NT2/D1 (cell line): ENCODE data around the gene HASPIN.

ENCODE experiments used
- DNase-seq: peaks from one replicate; pipeline ENCODE4 v3.0.0-alpha.2; 2011; ENCODE audit warnings: low read depth, low spot score
- H3K27me3 ChIP-seq: 2 replicates; pipeline ENCODE4 v1.6.0; 2011; ENCODE audit warnings: mild to moderate bottlenecking; ENCODE audit not compliant: insufficient read length, insufficient read depth
- H3K36me3 ChIP-seq: 2 replicates; pipeline ENCODE4 v1.6.1; 2011; ENCODE audit warnings: mild to moderate bottlenecking, low read length, mixed read lengths; ENCODE audit not compliant: insufficient read depth, insufficient read length
- H3K4me1 ChIP-seq: 2 replicates; pipeline ENCODE4 v1.5.1; 2011; ENCODE audit not compliant: insufficient read depth, insufficient read length
- H3K4me3 ChIP-seq: 2 replicates; pipeline ENCODE4 v1.5.1; 2011; ENCODE audit warnings: low read depth; ENCODE audit not compliant: insufficient read length
- H3K9ac ChIP-seq: 2 replicates; pipeline ENCODE4 v1.6.0; 2011; ENCODE audit warnings: low read depth; ENCODE audit not compliant: insufficient read length
- H3K9me3 ChIP-seq: 2 replicates; pipeline ENCODE4 v1.5.1; 2011; ENCODE audit warnings: mild to moderate bottlenecking, low read length; ENCODE audit not compliant: insufficient read depth
- SUZ12 ChIP-seq: IDR thresholded peaks from 2 replicates; pipeline ENCODE4 v1.6.1; 2011; ENCODE audit not compliant: insufficient read length, insufficient read depth; ENCODE audit errors: extremely low read depth
- YY1 ChIP-seq: IDR thresholded peaks from 2 replicates; pipeline ENCODE4 v1.6.1; 2011; ENCODE audit not compliant: insufficient read length, insufficient read depth
- ZNF274 ChIP-seq: IDR thresholded peaks from 2 replicates; pipeline ENCODE4 v1.6.1; 2011; ENCODE audit warnings: mild to moderate bottlenecking, low read depth, low read length

The HASPIN gene

DNA sequence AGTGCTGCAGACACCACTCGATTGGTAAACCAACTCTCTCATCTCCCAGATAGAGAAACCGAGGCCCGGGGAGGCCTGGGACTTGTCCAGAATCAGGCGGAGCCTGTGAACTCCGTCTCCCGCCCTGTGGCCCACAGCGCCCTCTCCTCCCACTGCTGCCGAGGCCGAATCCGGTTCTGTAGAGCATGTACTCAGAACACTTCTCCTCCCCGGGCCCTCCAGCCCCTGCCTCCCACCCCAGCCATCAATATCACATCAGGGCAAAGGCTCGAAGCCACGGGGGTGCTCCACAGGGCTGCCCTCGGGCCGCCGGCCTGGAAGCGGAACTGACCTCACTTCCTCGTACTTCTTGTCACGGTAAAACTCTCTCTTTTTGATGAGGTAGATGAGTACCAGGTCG lies 42.1 kb upstream of the HASPIN start:
- no peak for DNase-seq
- peaks cover 10% of the 10 kb centered on the region for H3K4me1 ChIP-seq
- H3K4me3 ChIP-seq: no peak overlapping the region
- H3K27me3 ChIP-seq: no peaks in the 10 kb centered on the region
- TF ChIP-seq YY1: no peak
- no peak for TF ChIP-seq ZNF274
- no peak for TF ChIP-seq SUZ12
- H3K9ac ChIP-seq: no peak overlapping the region
- no peaks in the 10 kb centered on the region for H3K36me3 ChIP-seq
- H3K9me3 ChIP-seq: no peaks in the 10 kb centered on the region

DNA sequence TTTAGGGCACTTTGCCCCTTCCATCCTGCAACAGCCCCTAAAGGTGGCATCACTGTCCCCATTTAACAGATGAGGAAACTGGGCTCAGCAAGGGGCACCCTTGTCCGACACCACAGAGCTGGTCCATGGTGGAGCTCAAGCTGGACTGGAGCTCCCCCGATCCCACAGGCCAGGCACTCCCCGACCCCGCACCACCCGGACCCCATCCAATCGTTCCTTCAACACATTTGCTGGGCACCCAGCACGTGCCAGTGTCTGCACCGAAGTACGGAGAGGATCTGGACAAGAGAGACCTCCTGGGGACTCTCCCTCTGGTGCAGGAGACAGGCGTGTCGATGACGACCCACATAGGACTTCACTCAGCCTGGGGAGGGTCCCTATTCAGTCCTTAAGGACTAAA lies 41.7 kb upstream of the HASPIN start:
- DNase-seq: no peak
- Histone ChIP-seq H3K27me3 (no peaks in the 10 kb centered on the region), H3K4me3 (no peak overlapping the region), H3K9me3 (no peaks in the 10 kb centered on the region), H3K36me3 (no peaks in the 10 kb centered on the region), H3K4me1 (peaks cover 10% of the 10 kb centered on the region), H3K9ac (no peak overlapping the region)
- TF ChIP-seq YY1 (no peak), SUZ12 (no peak), ZNF274 (no peak)

DNA sequence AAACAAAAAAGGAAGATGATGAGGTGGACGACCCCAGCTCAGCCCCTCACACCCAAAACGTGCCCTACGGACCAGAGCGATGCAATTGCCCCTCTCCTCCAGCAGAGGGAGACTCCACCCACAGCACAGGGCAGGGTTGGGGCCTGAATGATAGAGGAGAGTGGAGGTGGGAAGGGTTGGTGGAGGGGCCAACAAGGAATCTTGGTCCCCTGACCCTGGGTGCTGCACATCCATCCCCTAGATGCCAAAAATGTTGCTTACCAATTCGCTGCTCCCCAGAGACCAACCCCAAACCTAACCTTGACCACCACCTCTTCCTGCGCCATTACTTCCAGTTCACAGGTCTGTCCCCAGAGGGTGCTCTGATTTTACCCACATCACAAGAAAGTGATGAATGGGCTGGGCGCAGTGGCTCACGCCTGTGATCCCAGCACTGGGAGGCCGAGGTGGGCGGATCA lies 40.6 kb upstream of the HASPIN start:
- DNase-seq: no peak
- TF ChIP-seq ZNF274 (no peak), YY1 (no peak), SUZ12 (no peak)
- no peaks in the 10 kb centered on the region for H3K27me3 ChIP-seq
- H3K4me1 ChIP-seq: peaks cover 11% of the 10 kb centered on the region
- H3K4me3 ChIP-seq: no peak overlapping the region
- no peaks in the 10 kb centered on the region for H3K9me3 ChIP-seq
- H3K9ac ChIP-seq: no peak overlapping the region
- no peaks in the 10 kb centered on the region for H3K36me3 ChIP-seq

DNA sequence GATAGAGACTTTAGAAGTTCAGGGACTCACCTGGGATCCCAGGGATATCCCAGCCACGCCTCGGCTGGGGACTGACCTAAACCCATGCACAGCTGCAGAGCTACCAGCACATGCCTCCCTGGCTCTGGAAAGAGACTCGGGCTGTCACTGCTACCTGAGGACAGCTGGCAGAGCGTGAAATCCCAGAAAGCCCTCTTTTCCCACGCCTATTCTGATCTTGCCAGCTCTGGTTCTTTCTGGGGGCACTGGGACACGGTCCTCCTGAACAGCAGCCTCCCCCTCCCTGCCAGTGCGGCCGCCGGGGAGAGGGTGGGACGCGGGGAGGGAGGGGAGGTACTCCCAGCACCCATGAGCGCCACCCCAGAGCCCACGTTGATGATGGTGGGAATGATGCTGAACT lies 38.5 kb upstream of the HASPIN start:
- H3K9ac ChIP-seq: no peak overlapping the region
- H3K9me3 ChIP-seq: no peaks in the 10 kb centered on the region
- H3K27me3 ChIP-seq: no peaks in the 10 kb centered on the region
- H3K4me3 ChIP-seq: no peak overlapping the region
- TF ChIP-seq ZNF274: no peak
- TF ChIP-seq YY1: no peak
- TF ChIP-seq SUZ12: no peak
- no peak for DNase-seq
- no peaks in the 10 kb centered on the region for H3K36me3 ChIP-seq
- peaks cover 16% of the 10 kb centered on the region for H3K4me1 ChIP-seq

DNA sequence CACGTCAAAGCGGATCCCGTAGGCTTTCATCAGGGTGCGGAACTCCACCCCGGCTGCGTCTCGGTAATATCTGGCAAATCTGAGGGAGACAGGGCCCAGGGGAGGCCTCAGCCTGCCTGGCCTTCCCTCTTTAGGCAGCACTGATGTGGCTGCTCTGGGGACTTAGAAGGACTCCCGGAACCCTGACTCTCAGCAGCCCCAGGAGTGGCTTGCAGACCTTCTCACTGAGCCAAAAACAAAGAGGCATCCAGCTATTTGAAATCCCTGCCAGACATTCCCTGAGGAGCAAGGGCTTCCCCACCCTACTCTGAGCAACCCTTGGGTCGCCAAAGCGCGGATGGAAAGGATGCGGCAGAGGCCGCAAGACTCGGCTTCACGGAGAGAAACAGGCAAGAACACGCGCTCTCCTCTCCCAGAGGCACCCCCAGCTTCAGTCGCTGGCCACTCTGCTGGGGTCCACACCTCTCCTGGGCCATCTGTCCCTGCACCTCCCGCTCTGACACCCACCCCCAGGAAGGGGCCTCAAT lies 35.6 kb upstream of the HASPIN start:
- DNase-seq: no peak
- no peak overlapping the region for H3K4me3 ChIP-seq
- H3K27me3 ChIP-seq: no peaks in the 10 kb centered on the region
- H3K9me3 ChIP-seq: no peaks in the 10 kb centered on the region
- peak overlapping the region; percentile 21 for H3K9ac ChIP-seq
- TF ChIP-seq YY1 (no peak), SUZ12 (no peak), ZNF274 (no peak)
- no peaks in the 10 kb centered on the region for H3K36me3 ChIP-seq
- peaks cover 18% of the 10 kb centered on the region for H3K4me1 ChIP-seq

DNA sequence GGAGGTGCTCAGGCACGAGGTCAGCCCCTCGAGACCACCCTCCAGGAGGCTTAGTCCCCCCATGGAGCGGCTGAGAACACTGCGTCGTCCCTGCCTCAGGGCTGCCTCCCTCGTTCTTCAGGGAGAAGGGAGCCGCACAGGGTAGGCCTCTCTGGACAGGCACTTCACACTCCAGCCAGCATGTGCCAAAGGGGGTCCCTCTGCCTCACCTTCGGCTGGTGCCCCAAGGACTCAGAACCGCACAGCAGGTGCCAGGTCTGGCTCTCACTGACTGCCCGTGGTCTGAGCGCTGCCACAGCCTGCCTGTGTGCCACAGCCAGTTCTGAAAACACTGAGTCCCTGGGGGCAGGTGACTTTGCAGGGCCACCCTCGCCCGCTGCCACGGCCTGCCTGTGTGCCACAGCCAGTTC lies 34.8 kb upstream of the HASPIN start:
- DNase-seq: no peak
- Histone ChIP-seq H3K4me3 (no peak overlapping the region), H3K9me3 (no peaks in the 10 kb centered on the region), H3K9ac (no peak overlapping the region), H3K27me3 (peaks cover 2% of the 10 kb centered on the region), H3K4me1 (peaks cover 18% of the 10 kb centered on the region), H3K36me3 (no peaks in the 10 kb centered on the region)
- TF ChIP-seq ZNF274: no peak

DNA sequence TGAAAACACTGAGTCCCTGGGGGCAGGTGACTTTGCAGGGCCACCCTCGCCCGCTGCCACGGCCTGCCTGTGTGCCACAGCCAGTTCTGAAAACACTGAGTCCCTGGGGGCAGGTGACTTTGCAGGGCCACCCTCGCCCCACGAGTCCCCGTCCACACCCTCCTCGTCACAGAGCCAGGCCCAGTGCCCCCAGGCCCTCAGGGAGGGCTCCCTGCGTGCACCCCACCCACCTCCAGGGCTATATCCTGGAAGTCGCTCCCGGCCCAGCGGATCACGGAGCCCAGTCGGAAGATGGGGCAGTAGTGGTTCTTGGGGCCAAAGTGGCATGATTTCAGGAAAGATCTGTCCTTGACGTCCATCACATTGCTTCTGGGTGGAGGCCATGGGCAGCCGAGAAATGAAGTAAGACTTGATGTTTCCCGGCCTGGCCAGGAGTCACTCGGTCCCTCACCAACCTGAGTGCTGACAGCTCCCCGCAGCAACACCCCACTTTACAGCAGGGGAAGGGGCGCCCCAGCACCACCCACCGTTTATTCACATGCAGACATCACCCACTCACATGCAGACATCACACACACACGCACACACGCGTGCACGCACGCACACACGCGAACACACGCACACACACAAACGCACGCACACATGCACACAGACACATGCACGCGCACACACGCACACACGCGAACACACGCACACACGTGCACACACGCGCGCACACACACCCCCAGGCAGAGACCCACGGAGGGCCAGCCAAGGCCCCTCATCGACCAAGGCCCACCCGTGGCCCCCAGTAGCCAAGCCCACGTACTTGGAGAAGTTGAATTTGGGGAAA lies 34.2 kb upstream of the HASPIN start:
- Histone ChIP-seq H3K36me3 (no peaks in the 10 kb centered on the region), H3K9ac (no peak overlapping the region), H3K27me3 (peaks cover 8% of the 10 kb centered on the region), H3K9me3 (no peaks in the 10 kb centered on the region), H3K4me3 (no peak overlapping the region), H3K4me1 (peaks cover 18% of the 10 kb centered on the region)
- TF ChIP-seq ZNF274: no peak
- TF ChIP-seq SUZ12: no peak
- no peak for TF ChIP-seq YY1
- no peak for DNase-seq
